Spleen (tissue), 11 donors: ENCODE data around the gene JAML. TPM values are rescaled to one million over a fixed set of nuclear protein-coding genes. Genes with fewer than 3 reads are reported as not detected.

ENCODE experiments used
- DNase-seq: peaks from one replicate; pipeline ENCODE4 v3.0.0-alpha.2; 2020
- H3K27ac ChIP-seq, 8 donors: fragments of 200-600 bp; sonication (generic) in 7 of 8; 1 replicate in 4 of 8; 2 replicates in 4 of 8; pipeline versions ENCODE4 v1.5.0 to v1.8.0; 2016 to 2021; ENCODE audit warnings: inconsistent platforms in 4 of 8, mild to moderate bottlenecking in 4 of 8, moderate library complexity in 1 of 8
- H3K27me3 ChIP-seq, 7 donors: fragments of 200-600 bp; sonication (generic) in 6 of 7; replicated peaks in 1 of 7; 1 replicate in 4 of 7; 2 replicates in 3 of 7; pipeline versions ENCODE4 v1.5.0 to v1.8.0; 2016 to 2021; ENCODE audit warnings: inconsistent platforms in 3 of 7, mild to moderate bottlenecking in 1 of 7
- H3K36me3 ChIP-seq, 6 donors: fragments of 200-600 bp; sonication (generic) in 5 of 6; 1 replicate in 4 of 6; 2 replicates in 2 of 6; pipeline versions ENCODE4 v1.5.0 to v1.8.0; 2016 to 2021; ENCODE audit warnings: inconsistent platforms in 2 of 6
- H3K4me1 ChIP-seq, 6 donors: fragments of 200-600 bp; sonication (generic) in 5 of 6; 1 replicate in 3 of 6; 2 replicates in 3 of 6; pipeline versions ENCODE4 v1.5.0 to v1.8.0; 2016 to 2021; ENCODE audit warnings: inconsistent platforms in 3 of 6
- H3K4me3 ChIP-seq, 8 donors: fragments of 200-600 bp; sonication (generic) in 7 of 8; 1 replicate in 4 of 8; 2 replicates in 4 of 8; pipeline versions ENCODE4 v1.5.0 to v1.8.0; 2016 to 2021; ENCODE audit warnings: inconsistent platforms in 4 of 8, mild to moderate bottlenecking in 4 of 8, moderate library complexity in 2 of 8
- H3K9me3 ChIP-seq, 8 donors: fragments of 200-600 bp; sonication (generic) in 7 of 8; 1 replicate in 4 of 8; 2 replicates in 4 of 8; pipeline versions ENCODE4 v1.5.0 to v1.8.0; 2016 to 2021; ENCODE audit warnings: inconsistent platforms in 4 of 8
- CTCF ChIP-seq, 11 experiments: fragments of 200-600 bp in 7 of 11; fragments of 450-650 bp in 4 of 11; sonication (generic) in 4 of 11; IDR thresholded peaks in 8 of 11; conservative IDR thresholded peaks in 3 of 11; 1 replicate in 7 of 11; 2 replicates in 4 of 11; pipeline versions ENCODE4 v1.4.0 to v1.8.0; 2016 to 2021; ENCODE audit warnings: antibody characterized with exemption in 11 of 11, inconsistent platforms in 4 of 11, mild to moderate bottlenecking in 1 of 11
- POLR2A ChIP-seq, 3 donors: fragments of 450-650 bp; IDR thresholded peaks; one replicate each; pipeline ENCODE4 v1.5.1; 2017; ENCODE audit warnings: antibody characterized with exemption in 3 of 3, mild to moderate bottlenecking in 1 of 3
- POLR2AphosphoS5 ChIP-seq, 3 donors: sonication (generic); formaldehyde crosslinking; IDR thresholded peaks; one replicate each; pipeline ENCODE4 v1.5.1; 2017; ENCODE audit warnings: antibody characterized with exemption in 3 of 3
- WGBS, 5 donors: extraction: QIAGEN DNeasy Blood & Tissue Kit in 3 of 5; methylation state at CpG; one replicate each; pipeline versions ENCODE4 v1.1.5 to v1.1.7; 2013 to 2018; 5-methylcytosine and 5-hydroxymethylcytosine counted together
- intact Hi-C: fragments of 100-400 bp; cut with DNase I; formaldehyde crosslinking; loops from one replicate; pipeline ENCODE4 v1.15.0; 2023; ENCODE audit warnings: low total_unique reads
- polyA plus RNA-seq, 3 donors: library from polyadenylated mRNA; stranded (reverse); fragments of 200-250 nt; gene quantifications; one replicate each; pipeline ENCODE4 v1.2.1, GENCODE V29; 2013
- total RNA-seq, 7 donors: library from RNA; depleted of rRNA in 3 of 7; stranded (reverse); fragments of >200 nt in 3 of 7; fragmentation: NEBNext Ultra II Directional in 4 of 7; extraction: Animal tissue kit (Norgen Biotek cat#: 25700) in 4 of 7; gene quantifications; one replicate each; pipeline versions ENCODE4 v1.1.0 to v1.2.1, GENCODE V29; 2016 to 2021
- donor health status: healthy with polysubstance abuse.
- donor health status: DM: no; HTN: no; CAD: no; lungs with moderate emphysema.
- donor health status: DM: no; HTN: no; CAD: no.
- donor health status: Bipolar disorder and iron deficiency.
- donor health status: healthy.
- donor health status: DM: no; HTN: no; CAD: no.
- donor health status: DM: yes; HTN: yes; CAD: no.

The JAML gene
- total and polyA plus RNA-seq, 10 donors: 18.2 to 180 (median 89.3) TPM

- peaks cover 0 to 44% (median 0%) of the 10 kb centered on the region in 7 donors for H3K27me3 ChIP-seq
- no peaks in the 10 kb centered on the region for H3K36me3 ChIP-seq
- peak overlapping the region in 7 of 8 donors; percentile 15 to 63 (median 34) for H3K4me3 ChIP-seq
- DNase-seq: no peak
- peak overlapping the region in 7 of 8 donors; percentile 71 to 90 (median 83) for H3K27ac ChIP-seq
- peaks cover 24 to 97% (median 65%) of the 10 kb centered on the region in 6 donors for H3K4me1 ChIP-seq
- WGBS, 5 donors: 38 to 59% (median 50%) methylated on average over 6 of the region's 6 CpGs
- intact Hi-C loops: no loop called here
- H3K9me3 ChIP-seq: no peaks in the 10 kb centered on the region
- TF ChIP-seq POLR2AphosphoS5 (IDR thresholded peaks at IDR 0.05) (no peak), CTCF (IDR thresholded peaks at IDR 0.05 in 8 of 11, conservative IDR thresholded peaks at IDR 0.05 in 3 of 11) (no peak), POLR2A (IDR thresholded peaks at IDR 0.05) (no peak)
These were observed 819 bp downstream of the JAML start for GRCh38 chr11:118223992-118224391.

GRCh38 chr11:118223570-118223969, 1.2 kb downstream of the JAML start:
- Histone ChIP-seq H3K4me1 (peaks cover 21 to 97% (median 62%) of the 10 kb centered on the region in 6 donors), H3K9me3 (no peaks in the 10 kb centered on the region), H3K27ac (peak overlapping the region in 7 of 8 donors; percentile 71 to 90 (median 83)), H3K4me3 (peak overlapping the region in 7 of 8 donors; percentile 15 to 63 (median 34)), H3K36me3 (no peaks in the 10 kb centered on the region), H3K27me3 (peaks cover 0 to 47% (median 0%) of the 10 kb centered on the region in 7 donors)
- WGBS, 5 donors: 41 to 67% (median 49%) methylated on average over 2 of the region's 2 CpGs
- TF ChIP-seq CTCF (IDR thresholded peaks at IDR 0.05 in 8 of 11, conservative IDR thresholded peaks at IDR 0.05 in 3 of 11): no peak
- no peak for TF ChIP-seq POLR2AphosphoS5 (IDR thresholded peaks at IDR 0.05)
- TF ChIP-seq POLR2A (IDR thresholded peaks at IDR 0.05): no peak
- intact Hi-C loops: no loop called here
- DNase-seq: no peak

DNA sequence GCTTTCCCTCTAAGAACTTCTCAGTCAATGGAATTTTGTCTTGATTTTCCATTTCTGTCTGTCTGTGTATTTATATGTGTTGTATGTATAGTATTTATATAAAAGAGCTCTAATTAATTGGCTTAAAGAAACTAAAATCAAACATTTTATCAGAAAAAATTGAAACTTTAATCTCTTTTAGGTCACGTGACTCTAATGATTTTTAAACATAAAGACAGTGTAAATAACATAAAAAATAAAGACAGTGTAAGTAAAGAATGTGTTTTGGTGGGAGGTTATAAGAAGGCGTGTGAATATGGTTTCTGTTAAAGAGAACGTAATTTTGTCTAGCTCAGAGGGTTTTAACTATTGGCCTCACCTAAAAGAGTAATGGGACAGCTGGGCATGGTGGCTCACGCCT, 2.4 kb downstream of the JAML start:
- Histone ChIP-seq H3K36me3 (no peaks in the 10 kb centered on the region), H3K27me3 (peaks cover 0 to 58% (median 0%) of the 10 kb centered on the region in 7 donors), H3K27ac (peak overlapping the region in 5 of 8 donors; percentile 71 to 90 (median 89)), H3K4me1 (peaks cover 16 to 97% (median 53%) of the 10 kb centered on the region in 6 donors), H3K4me3 (peak overlapping the region in 2 of 8 donors; percentile 39 to 63), H3K9me3 (no peaks in the 10 kb centered on the region)
- no peak for DNase-seq
- intact Hi-C loops: no loop called here
- TF ChIP-seq CTCF (IDR thresholded peaks at IDR 0.05 in 8 of 11, conservative IDR thresholded peaks at IDR 0.05 in 3 of 11): no peak
- no peak for TF ChIP-seq POLR2AphosphoS5 (IDR thresholded peaks at IDR 0.05)
- no peak for TF ChIP-seq POLR2A (IDR thresholded peaks at IDR 0.05)
- 59 to 85% (median 65%) methylated on average over 4 of the region's 4 CpGs for WGBS, 5 donors

GRCh38 chr11:118221419-118221818, 3.4 kb downstream of the JAML start:
- Histone ChIP-seq H3K36me3 (no peaks in the 10 kb centered on the region), H3K27ac (peak overlapping the region in 3 of 8 donors; percentile 48 to 83 (median 65)), H3K4me3 (peak overlapping the region in 1 of 8 donors; percentile 10), H3K4me1 (peaks cover 8 to 97% (median 52%) of the 10 kb centered on the region in 6 donors), H3K27me3 (peaks cover 0 to 58% (median 0%) of the 10 kb centered on the region in 7 donors), H3K9me3 (no peaks in the 10 kb centered on the region)
- intact Hi-C loops: no loop called here
- 71 to 89% (median 79%) methylated on average over 5 of the region's 5 CpGs for WGBS, 5 donors
- TF ChIP-seq CTCF (IDR thresholded peaks at IDR 0.05 in 8 of 11, conservative IDR thresholded peaks at IDR 0.05 in 3 of 11): no peak
- no peak for TF ChIP-seq POLR2A (IDR thresholded peaks at IDR 0.05)
- no peak for TF ChIP-seq POLR2AphosphoS5 (IDR thresholded peaks at IDR 0.05)
- no peak for DNase-seq
